ENCODE measurements around the gene FOXJ3. TPM values are rescaled to one million over a fixed set of nuclear protein-coding genes. Genes with fewer than 3 reads are reported as not detected.

Gene FOXJ3
- polyA plus RNA-seq, 1 of the 3 experiments (the other 2 are of a cell fraction) = 16.0 TPM

DNA sequence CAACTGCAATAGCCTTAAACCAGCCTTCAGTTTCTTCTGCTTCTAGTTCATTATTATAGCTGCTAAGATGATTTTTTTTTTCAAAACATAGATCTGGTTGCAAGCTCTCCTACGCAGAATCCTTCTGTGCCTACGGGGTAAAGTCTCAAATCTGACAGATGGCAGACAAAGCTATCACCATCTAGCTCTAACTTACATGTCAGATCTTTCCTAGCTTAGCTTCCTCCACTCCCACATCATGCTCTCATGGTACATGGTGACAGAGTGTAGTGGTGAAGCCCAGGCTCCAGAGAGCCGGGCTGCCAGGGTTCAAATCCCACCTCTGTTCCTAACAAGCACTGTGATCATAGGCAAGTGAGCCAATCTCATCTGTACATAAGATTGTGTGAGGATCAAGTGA lies 206.1 kb downstream of the FOXJ3 start:
- POLR2A ChIA-PET = no interaction called here
- Histone ChIP-seq H3K4me2 (no peak overlapping the region), H3K27ac (ENCODE audit: low read depth in 2 of 2, low read length in 1 of 2) (no peak overlapping the region), H3K27me3 (ENCODE audit: insufficient read depth) (no peaks in the 10 kb centered on the region; the same call in 1 of the 2 replicates), H2AFZ (ENCODE audit: low read depth) (no peak overlapping the region), H3K4me1 (ENCODE audit: control insufficient read depth in 1 of 2, insufficient read depth in 2 of 2, low read depth in 1 of 2, low read length in 1 of 2) (no peaks in the 10 kb centered on the region; a peak in 1 of 4 replicates), H3K79me2 (ENCODE audit: insufficient read depth) (no peaks in the 10 kb centered on the region), H3K9ac (no peak overlapping the region), H3K4me3 (ENCODE audit: low read depth in 2 of 2, low read length in 1 of 2) (no peak overlapping the region), H3K9me3 (no peaks in the 10 kb centered on the region), H3K9me2 (no peaks in the 10 kb centered on the region), H4K20me1 (ENCODE audit: insufficient read depth) (no peaks in the 10 kb centered on the region), H3K36me3 (replicated peaks in 1 of 2; ENCODE audit: control insufficient read depth in 1 of 2, insufficient read depth in 2 of 2, low read length in 1 of 2) (no peaks in the 10 kb centered on the region), H3F3A (replicated peaks; ENCODE audit: insufficient read depth) (no peaks in the 10 kb centered on the region)
- TF ChIP-seq EP300 (IDR thresholded peaks at IDR 0.05; ENCODE audit: borderline replicate concordance in 1 of 2, low read depth in 1 of 2, low read length in 1 of 2) = no peak
- TF ChIP-seq, protein P1, sequence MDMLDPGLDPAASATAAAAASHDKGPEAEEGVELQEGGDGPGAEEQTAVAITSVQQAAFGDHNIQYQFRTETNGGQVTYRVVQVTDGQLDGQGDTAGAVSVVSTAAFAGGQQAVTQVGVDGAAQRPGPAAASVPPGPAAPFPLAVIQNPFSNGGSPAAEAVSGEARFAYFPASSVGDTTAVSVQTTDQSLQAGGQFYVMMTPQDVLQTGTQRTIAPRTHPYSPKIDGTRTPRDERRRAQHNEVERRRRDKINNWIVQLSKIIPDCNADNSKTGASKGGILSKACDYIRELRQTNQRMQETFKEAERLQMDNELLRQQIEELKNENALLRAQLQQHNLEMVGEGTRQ (IDR thresholded peaks at IDR 0.05; ENCODE audit: borderline replicate concordance, low read depth, low read length) = no peak
- TF ChIP-seq, protein P2, sequence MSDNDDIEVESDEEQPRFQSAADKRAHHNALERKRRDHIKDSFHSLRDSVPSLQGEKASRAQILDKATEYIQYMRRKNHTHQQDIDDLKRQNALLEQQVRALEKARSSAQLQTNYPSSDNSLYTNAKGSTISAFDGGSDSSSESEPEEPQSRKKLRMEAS (IDR thresholded peaks at IDR 0.05; ENCODE audit: low read depth) = no peak
- TF ChIP-seq FOXJ3 (CRISPR knock-in tag; IDR thresholded peaks at IDR 0.05) = no peak
- no peak for TF ChIP-seq FOXM1 (IDR thresholded peaks at IDR 0.05; ENCODE audit: low read depth)
- no peak for TF ChIP-seq RFX5 (IDR thresholded peaks at IDR 0.05; ENCODE audit: low read length)
- no peak for TF ChIP-seq GATA2 (CRISPR knock-in tag; IDR thresholded peaks at IDR 0.05)
- TF ChIP-seq EZH2phosphoT487 (IDR thresholded peaks at IDR 0.05; ENCODE audit: borderline replicate concordance, low read depth) = no peak
- no peak for TF ChIP-seq CHD2 (IDR thresholded peaks at IDR 0.05; ENCODE audit: low read length, partially characterized antibody)
- TF ChIP-seq JUND (IDR thresholded peaks at IDR 0.05) = no peak
- no peak for TF ChIP-seq RXRA (IDR thresholded peaks at IDR 0.05; ENCODE audit: borderline replicate concordance, low read depth)
- no peak for TF ChIP-seq NRF1 (IDR thresholded peaks at IDR 0.05; ENCODE audit: low read depth, low read length)
- TF ChIP-seq, protein P3, sequence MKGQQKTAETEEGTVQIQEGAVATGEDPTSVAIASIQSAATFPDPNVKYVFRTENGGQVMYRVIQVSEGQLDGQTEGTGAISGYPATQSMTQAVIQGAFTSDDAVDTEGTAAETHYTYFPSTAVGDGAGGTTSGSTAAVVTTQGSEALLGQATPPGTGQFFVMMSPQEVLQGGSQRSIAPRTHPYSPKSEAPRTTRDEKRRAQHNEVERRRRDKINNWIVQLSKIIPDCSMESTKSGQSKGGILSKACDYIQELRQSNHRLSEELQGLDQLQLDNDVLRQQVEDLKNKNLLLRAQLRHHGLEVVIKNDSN (IDR thresholded peaks at IDR 0.05; ENCODE audit: borderline replicate concordance, low read depth) = no peak
- TF ChIP-seq TAF1 (IDR thresholded peaks at IDR 0.05; ENCODE audit: borderline replicate concordance, low read depth, low read length) = no peak
- TF ChIP-seq YY1 (IDR thresholded peaks at IDR 0.05; ENCODE audit: low read depth) = no peak
- TF ChIP-seq GABPA (IDR thresholded peaks at IDR 0.05; ENCODE audit: low read depth) = no peak
- TF ChIP-seq TEAD4 (IDR thresholded peaks at IDR 0.05; ENCODE audit: borderline replicate concordance, insufficient read depth) = no peak
- TF ChIP-seq, protein P4, sequence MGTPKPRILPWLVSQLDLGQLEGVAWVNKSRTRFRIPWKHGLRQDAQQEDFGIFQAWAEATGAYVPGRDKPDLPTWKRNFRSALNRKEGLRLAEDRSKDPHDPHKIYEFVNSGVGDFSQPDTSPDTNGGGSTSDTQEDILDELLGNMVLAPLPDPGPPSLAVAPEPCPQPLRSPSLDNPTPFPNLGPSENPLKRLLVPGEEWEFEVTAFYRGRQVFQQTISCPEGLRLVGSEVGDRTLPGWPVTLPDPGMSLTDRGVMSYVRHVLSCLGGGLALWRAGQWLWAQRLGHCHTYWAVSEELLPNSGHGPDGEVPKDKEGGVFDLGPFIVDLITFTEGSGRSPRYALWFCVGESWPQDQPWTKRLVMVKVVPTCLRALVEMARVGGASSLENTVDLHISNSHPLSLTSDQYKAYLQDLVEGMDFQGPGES (IDR thresholded peaks at IDR 0.05; ENCODE audit: low read depth, low read length) = no peak
- TF ChIP-seq SIN3A (IDR thresholded peaks at IDR 0.05; ENCODE audit: borderline replicate concordance, low read depth, low read length) = no peak
- no peak for TF ChIP-seq RCOR1 (IDR thresholded peaks at IDR 0.05; ENCODE audit: low read length)
- no peak for DNase-seq
- 33% methylated on average over 3 of the region's 3 CpGs for WGBS (ENCODE audit: low lambda C conversion rate)
- CTCF ChIA-PET = interaction anchor here (2.0 kb wide), 1 partner anchor 18 kb away, joined by 5 read pairs; no protein-coding TSS in a partner anchor
